ENCODE data around the gene UBE2D2.
A peak's percentile ranks its signal among the peaks of the same experiment; 100 is the strongest.

DNA sequence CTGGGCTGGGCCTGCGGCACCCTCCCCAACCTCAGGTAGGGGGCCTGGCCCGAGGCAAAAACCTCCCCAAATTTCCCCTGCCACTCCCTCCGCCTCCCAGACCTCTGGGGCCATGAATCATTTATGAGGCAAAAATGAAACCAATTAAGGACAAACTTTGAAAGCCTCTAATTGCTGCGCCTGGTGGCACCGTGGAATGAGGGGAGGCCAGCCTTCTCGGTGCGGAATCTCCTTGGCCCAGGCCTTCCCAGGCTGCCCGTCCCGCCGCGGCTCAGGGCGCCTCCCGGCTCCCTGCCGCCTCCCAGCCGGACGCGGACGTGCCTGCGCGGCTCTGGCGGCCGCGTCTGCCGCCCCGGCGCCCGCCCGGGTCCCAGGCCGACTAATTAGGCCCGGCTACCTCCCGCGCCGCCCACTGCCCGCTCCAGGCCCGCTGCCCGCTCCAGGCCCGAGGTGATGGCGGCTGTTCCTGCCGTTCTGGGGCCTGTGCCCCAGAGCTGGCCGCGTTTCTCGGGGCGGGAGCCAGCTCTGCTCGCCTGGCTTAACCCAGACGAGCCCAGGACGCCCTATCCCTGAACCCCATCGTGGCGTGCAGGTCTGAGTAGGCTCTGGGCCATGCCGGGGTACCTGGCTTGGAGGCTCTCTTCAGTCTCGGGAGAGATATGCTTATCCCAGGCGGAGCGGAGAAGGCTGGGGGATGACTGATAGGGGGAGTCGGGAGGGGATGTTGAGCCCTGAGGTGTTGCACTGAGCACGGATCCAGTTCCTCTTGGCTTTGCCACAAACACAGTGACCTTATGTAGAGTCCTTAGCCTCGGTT lies 107.1 kb downstream of the UBE2D2 start:
- TF ChIP-seq, protein P1, sequence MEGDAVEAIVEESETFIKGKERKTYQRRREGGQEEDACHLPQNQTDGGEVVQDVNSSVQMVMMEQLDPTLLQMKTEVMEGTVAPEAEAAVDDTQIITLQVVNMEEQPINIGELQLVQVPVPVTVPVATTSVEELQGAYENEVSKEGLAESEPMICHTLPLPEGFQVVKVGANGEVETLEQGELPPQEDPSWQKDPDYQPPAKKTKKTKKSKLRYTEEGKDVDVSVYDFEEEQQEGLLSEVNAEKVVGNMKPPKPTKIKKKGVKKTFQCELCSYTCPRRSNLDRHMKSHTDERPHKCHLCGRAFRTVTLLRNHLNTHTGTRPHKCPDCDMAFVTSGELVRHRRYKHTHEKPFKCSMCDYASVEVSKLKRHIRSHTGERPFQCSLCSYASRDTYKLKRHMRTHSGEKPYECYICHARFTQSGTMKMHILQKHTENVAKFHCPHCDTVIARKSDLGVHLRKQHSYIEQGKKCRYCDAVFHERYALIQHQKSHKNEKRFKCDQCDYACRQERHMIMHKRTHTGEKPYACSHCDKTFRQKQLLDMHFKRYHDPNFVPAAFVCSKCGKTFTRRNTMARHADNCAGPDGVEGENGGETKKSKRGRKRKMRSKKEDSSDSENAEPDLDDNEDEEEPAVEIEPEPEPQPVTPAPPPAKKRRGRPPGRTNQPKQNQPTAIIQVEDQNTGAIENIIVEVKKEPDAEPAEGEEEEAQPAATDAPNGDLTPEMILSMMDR (IDR thresholded peaks at IDR 0.05; ENCODE audit: insufficient read depth, low read length), result no peak
- TF ChIP-seq POLR2AphosphoS5 (IDR thresholded peaks at IDR 0.05; ENCODE audit: low read depth), result 0 out of 2 replicates have a peak, but pooled peaks have one; percentile 9

Measured in HL-60 (cell line).